Measurements from ENCODE around the gene KLK11.

The KLK11 gene

DNA sequence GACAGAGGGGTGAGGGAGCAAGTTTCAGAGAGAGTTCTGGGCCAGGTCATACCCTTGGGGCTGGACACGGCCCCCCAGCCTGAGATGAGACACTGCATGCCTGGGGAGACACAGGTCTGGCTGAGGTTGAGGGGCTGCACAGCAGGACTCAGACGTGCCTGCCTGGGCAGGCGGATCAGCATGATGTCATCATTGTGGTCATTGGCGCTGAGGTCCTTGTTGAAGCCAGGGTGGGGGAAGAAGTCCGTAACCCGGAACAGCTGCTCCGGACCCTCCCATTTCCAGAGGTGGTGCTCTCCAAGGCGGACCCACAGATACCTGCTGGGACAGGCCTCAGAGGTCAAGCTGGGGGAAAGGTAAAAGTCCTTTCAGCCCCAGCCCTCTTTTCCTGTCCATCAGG, 20.0 kb downstream of the KLK11 start:
- H3K4me3 ChIP-seq (ENCODE audit: low read depth, low read length): no peak overlapping the region
- TF ChIP-seq, protein P1, sequence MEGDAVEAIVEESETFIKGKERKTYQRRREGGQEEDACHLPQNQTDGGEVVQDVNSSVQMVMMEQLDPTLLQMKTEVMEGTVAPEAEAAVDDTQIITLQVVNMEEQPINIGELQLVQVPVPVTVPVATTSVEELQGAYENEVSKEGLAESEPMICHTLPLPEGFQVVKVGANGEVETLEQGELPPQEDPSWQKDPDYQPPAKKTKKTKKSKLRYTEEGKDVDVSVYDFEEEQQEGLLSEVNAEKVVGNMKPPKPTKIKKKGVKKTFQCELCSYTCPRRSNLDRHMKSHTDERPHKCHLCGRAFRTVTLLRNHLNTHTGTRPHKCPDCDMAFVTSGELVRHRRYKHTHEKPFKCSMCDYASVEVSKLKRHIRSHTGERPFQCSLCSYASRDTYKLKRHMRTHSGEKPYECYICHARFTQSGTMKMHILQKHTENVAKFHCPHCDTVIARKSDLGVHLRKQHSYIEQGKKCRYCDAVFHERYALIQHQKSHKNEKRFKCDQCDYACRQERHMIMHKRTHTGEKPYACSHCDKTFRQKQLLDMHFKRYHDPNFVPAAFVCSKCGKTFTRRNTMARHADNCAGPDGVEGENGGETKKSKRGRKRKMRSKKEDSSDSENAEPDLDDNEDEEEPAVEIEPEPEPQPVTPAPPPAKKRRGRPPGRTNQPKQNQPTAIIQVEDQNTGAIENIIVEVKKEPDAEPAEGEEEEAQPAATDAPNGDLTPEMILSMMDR (IDR thresholded peaks at IDR 0.05; ENCODE audit: borderline replicate concordance, insufficient read depth, low read depth, low read length): no peak

DNA sequence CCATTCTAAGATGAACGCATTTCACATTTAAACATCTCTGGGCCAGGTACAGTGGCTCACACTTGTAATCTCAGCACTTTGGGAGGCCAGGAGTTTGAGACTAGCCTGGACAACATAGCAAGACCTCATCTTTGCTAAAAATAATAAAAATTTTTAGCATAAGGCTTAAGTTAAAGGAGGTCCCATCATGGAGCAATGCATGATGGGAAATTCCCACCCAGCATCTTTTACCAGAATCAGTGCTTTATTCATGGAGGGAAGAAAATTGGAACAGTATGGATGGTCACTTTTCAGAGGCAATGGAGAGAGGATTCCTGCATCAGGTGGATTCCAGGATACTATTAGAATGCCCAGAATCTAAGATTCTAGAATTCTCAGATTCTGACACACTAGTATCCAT, 21.2 kb downstream of the KLK11 start:
- no peak overlapping the region for H3K4me3 ChIP-seq (ENCODE audit: low read depth, low read length)
- TF ChIP-seq, protein P1 (IDR thresholded peaks at IDR 0.05; ENCODE audit: borderline replicate concordance, insufficient read depth, low read depth, low read length): no peak

DNA sequence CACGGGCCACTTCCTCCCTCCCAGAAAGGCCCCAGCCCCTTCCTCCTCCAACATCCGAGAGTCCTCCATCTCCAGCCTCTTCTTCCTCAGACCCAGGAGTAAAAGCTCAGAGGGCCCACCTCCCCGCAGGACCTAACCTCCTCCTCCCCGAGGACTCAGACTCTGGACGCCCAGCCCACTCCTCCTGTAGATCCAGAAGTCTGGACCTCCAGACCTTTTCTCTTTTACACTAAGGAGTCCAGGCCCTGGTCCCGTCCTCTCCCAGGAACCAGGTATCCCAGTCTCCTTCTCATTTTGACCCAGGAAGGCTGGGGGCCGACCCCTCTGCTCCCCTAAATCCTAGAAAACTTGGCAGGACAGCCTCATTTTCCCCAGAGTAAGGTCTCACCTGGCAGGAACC, 23.1 kb downstream of the KLK11 start:
- H3K4me3 ChIP-seq (ENCODE audit: low read depth, low read length): no peak overlapping the region
- TF ChIP-seq, protein P1 (IDR thresholded peaks at IDR 0.05; ENCODE audit: borderline replicate concordance, insufficient read depth, low read depth, low read length): no peak

DNA sequence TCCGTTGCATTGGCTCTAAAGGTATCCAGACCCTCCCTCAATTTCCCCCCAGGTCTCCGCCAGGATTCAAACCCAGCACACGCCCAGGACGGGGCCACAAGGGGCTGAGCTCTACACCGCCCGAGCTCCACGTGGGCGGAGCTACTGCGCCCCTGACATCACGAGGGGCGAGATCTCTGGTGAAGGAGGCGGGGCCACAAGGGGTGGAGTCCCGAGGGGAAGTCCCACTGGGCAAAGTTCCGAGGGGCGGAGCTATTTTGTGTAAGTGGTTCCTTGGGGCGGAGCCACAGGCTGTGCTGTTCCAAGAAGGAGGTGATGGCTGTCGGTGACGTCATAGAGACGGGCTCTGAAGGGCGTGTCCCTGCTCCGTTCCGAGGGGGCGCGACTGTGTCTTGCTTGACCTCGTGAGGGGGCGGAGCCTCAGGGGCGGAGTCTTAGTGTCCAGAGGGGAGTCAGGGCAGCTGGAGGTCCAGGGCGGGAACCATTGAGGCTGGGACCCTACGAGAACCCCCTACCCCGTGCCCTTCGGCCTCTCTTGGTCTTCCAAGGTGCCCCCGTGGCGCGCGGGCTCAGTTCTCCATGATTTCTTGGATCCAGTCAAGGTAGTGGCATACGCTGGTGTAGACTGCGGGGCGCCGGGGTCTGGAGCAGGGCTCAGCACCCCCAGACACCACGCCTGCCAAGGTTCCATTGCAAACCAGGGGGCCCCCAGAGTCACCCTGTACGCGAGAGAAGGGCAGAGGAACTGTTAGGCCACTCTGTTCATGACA, 23.7 kb downstream of the KLK11 start:
- no peak overlapping the region for H3K4me3 ChIP-seq (ENCODE audit: low read depth, low read length)
- TF ChIP-seq, protein P1 (IDR thresholded peaks at IDR 0.05; ENCODE audit: borderline replicate concordance, insufficient read depth, low read depth, low read length): no peak

DNA sequence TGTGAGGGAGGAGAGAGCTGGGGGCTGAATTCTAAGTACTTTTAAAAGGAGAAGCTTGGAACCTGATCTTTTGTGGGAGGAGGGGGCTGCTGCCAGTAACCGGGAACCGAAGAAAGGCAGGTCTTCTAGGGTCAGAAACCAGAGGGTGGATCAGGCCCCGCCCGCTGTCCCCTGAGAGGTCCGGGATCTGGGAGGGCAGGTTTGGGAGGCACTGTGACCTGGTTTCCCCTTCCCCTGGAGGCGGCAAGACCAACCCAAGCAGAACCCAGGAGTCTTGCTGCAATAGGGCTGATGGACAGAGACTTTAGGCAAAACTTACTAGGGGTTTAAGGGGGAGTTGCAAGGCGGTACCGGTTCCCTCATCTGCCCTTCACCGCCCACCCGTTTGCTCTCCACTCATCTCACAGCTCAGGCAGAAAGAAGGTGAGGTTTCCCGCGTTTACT, 24.3 kb downstream of the KLK11 start:
- TF ChIP-seq, protein P1 (IDR thresholded peaks at IDR 0.05; ENCODE audit: borderline replicate concordance, insufficient read depth, low read depth, low read length): no peak
- H3K4me3 ChIP-seq (ENCODE audit: low read depth, low read length): no peak overlapping the region

DNA sequence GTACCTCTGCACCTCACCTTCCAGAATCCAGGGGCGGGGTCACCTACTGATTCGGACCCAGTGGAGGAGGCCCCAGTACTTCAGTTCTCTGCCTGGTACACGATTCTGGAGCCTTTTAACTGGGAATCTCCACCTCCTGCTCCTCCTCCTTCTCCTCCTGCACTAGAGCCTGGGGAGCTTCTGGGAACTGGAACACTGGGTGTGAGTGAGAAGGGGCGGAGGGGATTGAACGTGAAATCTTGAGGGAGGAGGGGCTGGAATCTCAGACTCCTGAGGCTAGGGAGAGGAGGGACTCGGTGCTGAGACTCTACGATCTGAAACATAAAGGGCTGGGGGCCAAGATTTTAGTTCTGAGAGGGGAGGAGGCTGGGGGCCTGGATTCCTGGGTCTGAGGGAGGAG, 24.9 kb downstream of the KLK11 start, which contains the start of gene KLK8:
KLK8 (minus strand) TSS at position 90 of the 400 bp plus-strand sequence. CDS start 437 bp downstream, outside the sequence.
- H3K4me3 ChIP-seq (ENCODE audit: low read depth, low read length): no peak within 1 kb of the TSS

More for the DNA sequence above, 24.9 kb downstream of the KLK11 start, which contains the start of gene KLK8:
- TF ChIP-seq, protein P1 (IDR thresholded peaks at IDR 0.05; ENCODE audit: borderline replicate concordance, insufficient read depth, low read depth, low read length): no peak
